GM06990 (cell line): ENCODE results near the gene SLC34A1.
"Not testable (repeated sequence)": the region's sequence is repeated elsewhere in the genome, so short reads cannot be mapped to it uniquely, and the experiment has no call there.

ENCODE experiments used
- DNase-seq: peaks from one replicate; pipeline ENCODE4 v3.0.0-alpha.2; 2011; ENCODE audit not compliant: insufficient read length; ENCODE audit errors: extremely low read depth
- H3K27me3 ChIP-seq: replicated peaks from 2 replicates; pipeline ENCODE4 v1.6.0; 2011; ENCODE audit warnings: low read length; ENCODE audit not compliant: control insufficient read depth, insufficient read depth
- H3K36me3 ChIP-seq: 2 replicates; pipeline ENCODE4 v1.5.1; 2011; ENCODE audit warnings: low read length; ENCODE audit not compliant: control insufficient read depth, insufficient read depth
- H3K4me3 ChIP-seq: replicated peaks from 2 replicates; pipeline ENCODE4 v1.5.1; 2011; ENCODE audit warnings: low read depth, mild to moderate bottlenecking, control low read depth, low read length
- CTCF ChIP-seq: IDR thresholded peaks from 2 replicates; pipeline ENCODE4 v1.5.1; 2011; ENCODE audit warnings: low read length, control low read depth, mild to moderate bottlenecking, inconsistent platforms; ENCODE audit not compliant: insufficient read depth, poor library complexity, severe bottlenecking

Gene SLC34A1

DNA sequence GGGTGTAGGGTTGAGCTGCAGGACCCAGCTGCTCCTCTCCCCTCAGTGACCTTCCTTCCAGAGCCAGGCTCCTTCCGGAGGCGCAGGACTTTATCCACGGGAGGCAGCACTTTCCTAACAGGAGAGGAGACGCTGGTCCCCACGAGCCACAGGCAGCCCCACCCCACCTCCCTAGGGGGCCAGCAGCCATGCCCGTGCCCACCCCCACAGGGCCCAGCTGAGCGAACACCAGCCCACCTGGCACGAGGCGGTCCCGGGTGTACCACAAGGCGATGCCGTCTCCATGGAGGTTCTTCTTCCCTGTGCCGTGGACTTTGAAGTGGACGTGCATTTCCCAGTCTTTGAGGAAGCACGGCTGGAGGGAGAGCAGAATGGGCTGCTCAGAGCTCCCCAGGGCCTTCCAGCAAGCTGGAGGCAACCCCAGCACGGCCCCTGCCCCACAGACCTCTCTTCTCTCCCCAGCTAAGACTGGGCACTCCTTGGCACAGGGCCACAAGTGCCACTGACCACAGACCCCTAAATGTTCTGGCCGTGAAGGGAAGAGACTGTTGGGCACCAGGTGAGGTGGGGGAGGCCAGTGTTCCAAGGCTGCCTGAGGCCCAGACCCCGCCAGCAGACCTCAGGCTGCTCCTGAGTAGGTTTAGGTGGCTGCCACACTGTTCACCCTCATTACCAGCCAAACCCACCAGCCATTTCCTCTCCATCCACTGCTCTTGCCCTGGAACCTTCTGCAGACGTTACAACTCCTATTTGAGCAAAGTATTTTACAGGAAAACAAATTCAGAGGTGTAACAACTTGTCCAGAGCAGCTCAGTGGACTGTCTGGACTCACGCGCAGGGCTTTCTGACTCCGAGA is 45.8 kb upstream of the SLC34A1 start:
- DNase-seq, result no peak
- TF ChIP-seq CTCF, result no peak
- no peaks in the 10 kb centered on the region for H3K27me3 ChIP-seq
- peaks cover 49% of the 10 kb centered on the region for H3K36me3 ChIP-seq
- H3K4me3 ChIP-seq, result no peak overlapping the region

- peaks cover 46% of the 10 kb centered on the region for H3K36me3 ChIP-seq
- TF ChIP-seq CTCF, result no peak
- H3K4me3 ChIP-seq, result no peak overlapping the region
- no peaks in the 10 kb centered on the region for H3K27me3 ChIP-seq
- no peak for DNase-seq
Measured at GRCh38 chr5:177339107-177339638, 45.1 kb upstream of the SLC34A1 start.

DNA sequence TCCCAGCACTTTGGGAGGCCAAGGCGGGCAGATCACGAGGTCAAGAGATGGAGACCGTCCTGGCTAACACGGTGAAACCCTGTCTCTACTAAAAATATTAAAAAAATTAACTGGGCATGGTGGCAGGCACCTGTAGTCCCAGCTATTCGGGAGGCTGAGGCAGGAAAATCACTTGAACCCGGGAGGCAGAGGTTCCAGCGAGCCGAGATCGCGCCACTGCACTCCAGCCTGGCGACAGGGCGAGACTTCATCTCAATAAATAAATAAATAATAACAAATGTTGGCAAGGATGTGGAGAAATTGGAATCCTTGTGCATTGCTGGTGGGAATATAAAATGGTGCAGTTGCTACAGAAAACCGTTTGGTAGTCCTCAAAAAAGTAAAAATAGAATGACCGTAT is 41.2 kb upstream of the SLC34A1 start:
- DNase-seq, H3K4me3 ChIP-seq, H3K27me3 ChIP-seq: not testable (repeated sequence)
- peaks cover 24% of the 10 kb centered on the region for H3K36me3 ChIP-seq

DNA sequence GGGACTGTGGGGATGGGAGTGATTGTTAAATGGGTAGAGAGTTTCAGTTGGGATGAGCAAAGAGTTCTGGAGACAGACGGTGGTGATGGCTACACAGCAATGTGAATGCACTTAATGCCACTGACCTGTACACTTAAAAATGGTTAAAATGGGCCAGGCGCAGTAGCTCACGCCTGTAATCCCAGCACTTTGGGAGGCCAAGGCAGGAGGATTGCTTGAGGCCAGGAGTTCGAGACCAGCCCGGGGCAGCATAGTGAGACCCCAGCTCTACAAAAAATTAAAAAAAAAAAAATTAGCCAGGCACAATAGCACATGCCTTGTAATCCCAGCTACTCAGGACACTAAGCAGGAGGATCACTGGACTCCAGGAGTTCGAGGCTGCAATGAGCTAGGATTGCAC is 40.5 kb upstream of the SLC34A1 start:
- H3K4me3 ChIP-seq, result no peak overlapping the region
- TF ChIP-seq CTCF, result no peak
- no peak for DNase-seq
- H3K36me3 ChIP-seq, result peaks cover 17% of the 10 kb centered on the region
- H3K27me3 ChIP-seq, result no peaks in the 10 kb centered on the region

DNA sequence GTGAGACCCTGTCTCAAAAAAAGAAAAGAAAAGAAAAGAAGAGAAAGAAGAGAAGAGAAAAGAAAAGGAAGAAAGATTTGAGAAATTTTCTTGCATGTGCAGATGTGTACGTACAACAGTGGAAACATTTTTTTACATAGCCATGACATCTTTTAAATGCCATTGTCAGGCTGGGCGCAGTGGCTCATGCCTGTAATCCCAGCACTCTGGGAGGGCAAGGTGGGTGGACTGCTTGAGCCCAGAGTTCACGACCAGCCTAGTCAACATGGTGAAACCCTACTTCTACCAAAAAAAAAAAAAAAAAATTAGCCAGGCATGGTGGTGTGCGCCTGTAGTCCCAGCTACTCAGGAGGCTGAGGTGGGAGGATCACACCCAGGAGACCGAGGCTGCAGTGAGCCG is 39.3 kb upstream of the SLC34A1 start:
- Histone ChIP-seq H3K36me3 (peaks cover 15% of the 10 kb centered on the region), H3K4me3 (no peak overlapping the region), H3K27me3 (no peaks in the 10 kb centered on the region)
- no peak for DNase-seq
- no peak for TF ChIP-seq CTCF

DNA sequence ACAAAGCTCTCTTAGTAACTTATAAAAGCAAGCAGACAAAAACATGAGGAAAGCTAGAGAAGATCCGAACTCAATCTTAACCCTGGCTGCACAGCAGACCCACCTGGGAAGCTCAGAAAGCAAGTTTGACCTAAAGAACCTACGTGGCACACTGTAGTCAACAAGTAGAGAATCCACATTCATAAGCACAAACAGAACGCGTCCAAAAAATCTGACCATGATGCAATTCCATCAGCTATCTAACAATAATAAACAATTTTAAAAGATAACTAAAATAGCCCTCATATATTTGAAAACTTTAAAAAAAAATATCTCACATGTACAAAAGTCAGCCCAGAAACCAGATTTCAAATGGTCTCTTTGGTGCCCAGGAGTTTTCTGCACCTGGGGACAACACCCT is 37.4 kb upstream of the SLC34A1 start:
- peaks cover 17% of the 10 kb centered on the region for H3K36me3 ChIP-seq
- TF ChIP-seq CTCF, result no peak
- H3K4me3 ChIP-seq, result no peak overlapping the region
- no peak for DNase-seq
- H3K27me3 ChIP-seq, result no peaks in the 10 kb centered on the region
